Measurements from ENCODE around the gene GMCL1. TPM values are rescaled to one million over a fixed set of nuclear protein-coding genes. Genes with fewer than 3 reads are reported as not detected.

GMCL1 gene
- total and polyA plus RNA-seq, 2 of the 13 experiments (the other 11 are each of a cell fraction or from before 2014, with no cell fraction given), result 18.7 to 24.0 TPM

DNA sequence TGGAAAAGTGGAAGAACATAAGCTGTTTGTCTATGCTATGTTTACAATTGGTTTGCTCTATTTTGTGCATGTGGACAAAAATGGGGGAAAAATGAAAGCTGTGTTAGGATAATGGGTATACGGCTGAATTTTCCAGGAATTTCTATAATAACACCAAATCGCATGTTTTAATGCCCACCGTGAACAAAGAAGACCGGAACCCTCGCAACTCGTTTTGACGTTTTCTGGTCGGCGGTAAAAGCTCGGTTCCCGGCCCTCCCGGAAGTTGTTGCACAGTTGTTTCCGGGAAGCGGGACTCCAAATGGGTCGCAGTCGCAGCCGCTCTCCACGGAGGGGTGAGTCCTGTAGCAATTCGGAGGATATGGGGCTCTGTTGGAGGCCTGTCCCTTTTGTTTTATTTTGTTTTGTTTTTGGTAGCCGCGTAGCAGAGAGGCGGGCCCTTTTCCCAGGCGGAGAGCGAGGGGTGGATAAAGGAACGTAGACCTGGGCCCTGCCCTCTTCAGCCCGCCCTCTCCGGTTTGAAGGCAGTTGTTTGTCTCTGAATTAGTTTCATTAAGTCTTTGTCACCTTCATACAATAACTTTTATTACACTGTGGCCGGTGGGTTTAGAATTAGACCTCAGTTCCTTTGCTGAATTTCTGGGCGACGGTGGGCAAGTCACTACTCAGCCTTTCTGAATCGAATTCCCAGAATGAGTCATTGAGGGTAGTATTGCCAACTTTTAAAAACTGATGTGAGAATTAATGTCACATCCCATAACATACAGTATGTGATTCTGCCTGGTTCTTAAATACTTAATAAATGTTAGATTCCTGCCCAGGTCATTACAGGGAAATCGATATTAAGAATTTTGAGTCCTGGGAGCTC lies 64.5 kb downstream of the GMCL1 start, which contains the start of gene SNRNP27:
Gene SNRNP27, plus strand, starts transcription at position 273 of the 868 bp plus-strand sequence. Its CDS starts 29 bp downstream, at position 302.
- peak; percentile 92 for FAIRE-seq
- POLR2A ChIA-PET, result interaction anchor here (0.6 to 3.6 kb wide), 11 partner anchors 20 to 456 kb away, joined by 3 to 37 read pairs (median 4); partner anchors contain the start of genes ANXA4, MXD1, NFU1 and SNRPG
- no peak for TF ChIP-seq EZH2 (conservative IDR thresholded peaks at IDR 0.05; ENCODE audit: low read depth, low read length)
- peak; percentile 97 for TF ChIP-seq ASH2L (IDR thresholded peaks at IDR 0.05; ENCODE audit: insufficient read length, low read depth, low read length)
- TF ChIP-seq CEBPG (CRISPR knock-in tag; IDR thresholded peaks at IDR 0.05), result peak; percentile 48; the same call in 1 of the 2 replicates
- peak; percentile 80 for TF ChIP-seq SIX4 (CRISPR knock-in tag; IDR thresholded peaks at IDR 0.05)
- TF ChIP-seq SALL1 (CRISPR knock-in tag; IDR thresholded peaks at IDR 0.05), result peak; percentile 90
- peak; percentile 74; the same call in 1 of the 2 replicates for TF ChIP-seq ZNF224 (CRISPR knock-in tag; IDR thresholded peaks at IDR 0.05)
- no peak; the same call in 1 of the 2 replicates for TF ChIP-seq NFE2L1 (CRISPR knock-in tag; IDR thresholded peaks at IDR 0.05; ENCODE audit: borderline replicate concordance)
- TF ChIP-seq RELA (CRISPR knock-in tag; IDR thresholded peaks at IDR 0.05), result peak; percentile 66; the same call in 1 of the 2 replicates
- peak; percentile 95 for TF ChIP-seq PHF5A (CRISPR knock-in tag; IDR thresholded peaks at IDR 0.05; ENCODE audit: low read depth, unreplicated experiment)
- no peak for TF ChIP-seq DMTF1 (CRISPR knock-in tag; IDR thresholded peaks at IDR 0.05)
- TF ChIP-seq ZNF34 (CRISPR knock-in tag; IDR thresholded peaks at IDR 0.05; ENCODE audit: borderline replicate concordance), result no peak
- TF ChIP-seq ZNF207 (IDR thresholded peaks at IDR 0.05; ENCODE audit: borderline replicate concordance), result no peak
- peak; percentile 97 for TF ChIP-seq KMT2A (CRISPR knock-in tag; IDR thresholded peaks at IDR 0.05)
- TF ChIP-seq ZSCAN25 (CRISPR knock-in tag; IDR thresholded peaks at IDR 0.05), result peak; percentile 66; the same call in 1 of the 2 replicates
- TF ChIP-seq SYNCRIP (IDR thresholded peaks at IDR 0.05; ENCODE audit: insufficient read depth, low read depth, low read length), result no peak
- peak; percentile 97 for TF ChIP-seq ZFY (CRISPR knock-in tag; IDR thresholded peaks at IDR 0.05)
- peak; percentile 77; the same call in 1 of the 2 replicates for TF ChIP-seq ZNF746 (CRISPR knock-in tag; IDR thresholded peaks at IDR 0.05)
- TF ChIP-seq HMGA1 (CRISPR knock-in tag; conservative IDR thresholded peaks at IDR 0.05), result no peak
- TF ChIP-seq ZNF282 (IDR thresholded peaks at IDR 0.05; ENCODE audit: partially characterized antibody), result no peak
- peak; percentile 98 for TF ChIP-seq FOXK1 (CRISPR knock-in tag; IDR thresholded peaks at IDR 0.05; ENCODE audit: borderline replicate concordance, low read depth)
- TF ChIP-seq ZFP36 (IDR thresholded peaks at IDR 0.05; ENCODE audit: borderline replicate concordance, low read depth, low read length, partially characterized antibody), result no peak
- TF ChIP-seq ZNF709 (CRISPR knock-in tag; IDR thresholded peaks at IDR 0.05), result peak; percentile 86
- TF ChIP-seq ZSCAN9 (CRISPR knock-in tag; IDR thresholded peaks at IDR 0.05; ENCODE audit: borderline replicate concordance), result peak; percentile 97
- TF ChIP-seq ZBTB20 (CRISPR knock-in tag; IDR thresholded peaks at IDR 0.05; ENCODE audit: borderline replicate concordance, low read depth), result peak; percentile 94

More for the DNA sequence above, 64.5 kb downstream of the GMCL1 start, which contains the start of gene SNRNP27:
- WGBS (ENCODE audit: low lambda C conversion rate), result 1% methylated on average over 29 of the region's 32 CpGs
- no peaks in the 10 kb centered on the region; a peak in 1 of 5 replicates for H3K27me3 ChIP-seq (ENCODE audit: control insufficient read depth in 1 of 2, insufficient read depth in 2 of 2, low read length in 2 of 2)
- H3K4me2 ChIP-seq (ENCODE audit: low read depth, low read length), result peak within 1 kb of the TSS; percentile 89
- peak within 1 kb of the TSS; percentile 60 for H3K27ac ChIP-seq (ENCODE audit: extremely low read length, insufficient read depth, low read length)
- peaks cover 24% of the 10 kb centered on the region for H3K4me1 ChIP-seq (ENCODE audit: insufficient read depth, low read length)
- DNase-seq (ENCODE audit: low spot score) (peak; percentile 80), ATAC-seq (peak; percentile 93)
- peaks cover 5 to 28% of the 10 kb centered on the region in 2 experiments; a peak in 3 of 5 replicates for H3K36me3 ChIP-seq (replicated peaks in 1 of 2; ENCODE audit: control insufficient read depth in 1 of 2, insufficient read depth in 2 of 2, low read length in 2 of 2)
- H2AFZ ChIP-seq (ENCODE audit: low read length), result peak within 1 kb of the TSS; percentile 100
- peak within 1 kb of the TSS; percentile 85 to 97 (median 90) for H3K4me3 ChIP-seq (replicated peaks in 1 of 3; ENCODE audit: insufficient read depth in 1 of 3, low read depth in 2 of 3, low read length in 3 of 3)
- TSS peak; percentile 80 for BruUV-seq (replicated peaks)
- in situ Hi-C loops (cut with HindIII; ENCODE audit: extremely low pct_ligation_motif_present, low pct_unique_long_range_greater_than_20kb) (no loop called here), intact Hi-C loops (cut with micrococcal nuclease; ENCODE audit: unreplicated experiment) (loop anchor here (5.0 kb wide), 1 partner anchor 172 kb away; no protein-coding TSS in a partner anchor)
- H3K9ac ChIP-seq (ENCODE audit: insufficient read depth, low read depth, low read length), result peak within 1 kb of the TSS; percentile 90
- H3K9me3 ChIP-seq (ENCODE audit: low read length), result peaks cover 5% of the 10 kb centered on the region; the same call in 1 of the 2 replicates
- no peaks in the 10 kb centered on the region for H4K20me1 ChIP-seq (ENCODE audit: insufficient read depth, low read length)
- peaks cover 34% of the 10 kb centered on the region for H3K79me2 ChIP-seq (ENCODE audit: insufficient read depth, low read length)
- CTCF ChIA-PET (ENCODE audit: low intra/inter-chr PET ratio, low total read pairs), result no interaction called here
